HG03060 (cell line): Measurements from ENCODE around the gene FBXO46.
A peak's percentile ranks its signal among the peaks of the same experiment; 100 is the strongest.
"Not testable (repeated sequence)": the region's sequence is repeated elsewhere in the genome, so short reads cannot be mapped to it uniquely, and the experiment has no call there.

ENCODE experiments used
- ATAC-seq: cut with Tn5 transposase; IDR thresholded peaks from one replicate; pipeline ENCODE4 v1.9.1; 2021; ENCODE audit warnings: low read depth, moderate number of reproducible peaks; ENCODE audit not compliant: unreplicated experiment

The FBXO46 gene

DNA sequence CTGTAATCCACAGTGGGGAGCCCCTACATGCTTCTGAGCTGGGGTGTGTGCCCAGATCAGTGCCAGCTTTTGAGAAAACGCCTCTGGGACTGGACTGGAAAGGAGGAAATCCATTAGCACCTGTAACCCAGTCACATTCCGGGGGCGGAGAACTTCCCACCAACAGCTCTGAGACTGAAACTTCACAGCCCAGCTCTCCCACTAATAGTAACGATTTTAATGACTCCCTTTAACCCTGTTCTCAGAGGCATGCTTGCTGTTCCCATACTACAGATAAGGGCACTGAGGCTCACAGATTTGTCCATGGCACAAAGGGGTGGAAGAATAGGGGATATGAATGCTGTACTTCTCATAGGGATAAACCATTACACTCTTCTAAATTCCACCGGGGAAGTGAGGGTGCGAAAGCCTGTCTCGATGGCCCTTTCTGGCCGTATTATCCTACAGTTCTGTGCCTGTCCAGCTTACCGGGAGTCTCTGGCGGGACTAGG is 851 bp downstream of the FBXO46 start:
- no peak for ATAC-seq

DNA sequence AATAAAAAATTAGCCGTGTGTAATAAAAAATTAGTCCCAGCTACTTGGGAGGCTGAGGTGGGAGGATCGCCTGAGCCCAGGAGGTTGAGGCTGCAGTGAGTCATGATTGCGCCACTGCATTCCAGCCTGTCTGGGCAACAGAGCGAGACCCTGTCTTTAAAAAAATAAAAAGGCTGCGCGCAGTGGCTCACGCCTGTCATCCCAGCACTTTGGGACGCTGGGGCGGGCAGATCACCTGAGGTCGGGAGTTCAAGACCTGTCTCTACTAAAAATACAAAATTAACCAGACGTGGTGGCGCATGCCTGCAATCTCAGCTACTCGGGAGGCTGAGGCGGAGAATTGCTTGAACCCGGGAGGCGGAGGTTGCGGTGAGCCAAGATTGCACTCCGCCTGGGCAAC is 2.0 kb downstream of the FBXO46 start:
- ATAC-seq = not testable (repeated sequence)

DNA sequence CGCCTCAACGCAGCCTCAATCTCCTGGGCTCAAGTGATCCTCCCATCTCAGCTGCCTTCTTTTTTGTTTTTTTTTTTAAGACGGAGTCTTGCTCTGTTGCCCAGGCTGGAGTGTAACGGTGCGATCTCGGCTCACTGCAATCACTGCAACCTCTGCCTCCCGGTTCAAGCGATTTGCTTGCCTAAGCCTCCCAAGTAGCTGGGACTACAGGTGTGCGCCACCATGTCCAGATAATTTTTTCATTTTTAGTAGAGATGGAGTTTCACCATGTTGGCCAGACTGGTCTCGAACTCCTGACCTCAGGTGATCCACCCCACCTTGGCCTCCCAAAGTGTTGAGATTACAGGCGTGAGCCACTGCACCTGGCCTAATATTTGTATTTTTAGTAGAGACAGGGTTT is 10.6 kb downstream of the FBXO46 start:
- ATAC-seq = not testable (repeated sequence)

DNA sequence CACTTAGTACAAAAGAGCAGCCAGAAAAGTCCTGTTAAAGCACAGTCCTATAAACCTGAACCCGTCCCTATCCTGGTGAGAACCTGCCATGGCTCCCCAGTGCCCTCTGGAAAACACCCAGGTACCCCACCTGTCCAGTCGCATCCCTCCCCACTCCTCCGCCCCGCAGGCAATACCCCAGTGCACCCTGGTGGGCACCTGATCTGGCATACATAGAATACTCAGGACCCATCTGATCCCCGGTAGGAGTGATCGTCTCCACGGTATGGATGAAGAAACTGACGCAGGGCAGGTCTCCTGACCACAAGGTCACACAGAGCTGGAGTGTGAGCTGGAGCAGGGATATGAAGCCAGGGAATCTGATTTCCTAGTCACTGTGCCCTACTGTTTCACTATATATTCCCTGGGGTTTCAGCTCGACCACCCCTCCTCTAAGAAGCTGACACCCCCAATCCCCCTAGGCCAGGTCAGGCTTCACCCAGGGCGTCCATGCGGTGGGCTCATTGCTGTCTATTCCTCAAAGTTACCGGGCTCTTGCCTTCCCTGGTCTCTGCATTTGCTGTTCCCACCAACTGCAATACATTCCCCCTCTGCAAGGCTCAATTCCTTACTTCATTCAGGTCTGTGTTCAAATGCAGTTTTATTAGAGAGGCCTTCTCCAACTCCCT is 12.6 kb downstream of the FBXO46 start:
- no peak for ATAC-seq

- ATAC-seq = peak; percentile 90
These were observed 13.3 kb downstream of the FBXO46 start for GRCh38 chr19:45717131-45717982.

DNA sequence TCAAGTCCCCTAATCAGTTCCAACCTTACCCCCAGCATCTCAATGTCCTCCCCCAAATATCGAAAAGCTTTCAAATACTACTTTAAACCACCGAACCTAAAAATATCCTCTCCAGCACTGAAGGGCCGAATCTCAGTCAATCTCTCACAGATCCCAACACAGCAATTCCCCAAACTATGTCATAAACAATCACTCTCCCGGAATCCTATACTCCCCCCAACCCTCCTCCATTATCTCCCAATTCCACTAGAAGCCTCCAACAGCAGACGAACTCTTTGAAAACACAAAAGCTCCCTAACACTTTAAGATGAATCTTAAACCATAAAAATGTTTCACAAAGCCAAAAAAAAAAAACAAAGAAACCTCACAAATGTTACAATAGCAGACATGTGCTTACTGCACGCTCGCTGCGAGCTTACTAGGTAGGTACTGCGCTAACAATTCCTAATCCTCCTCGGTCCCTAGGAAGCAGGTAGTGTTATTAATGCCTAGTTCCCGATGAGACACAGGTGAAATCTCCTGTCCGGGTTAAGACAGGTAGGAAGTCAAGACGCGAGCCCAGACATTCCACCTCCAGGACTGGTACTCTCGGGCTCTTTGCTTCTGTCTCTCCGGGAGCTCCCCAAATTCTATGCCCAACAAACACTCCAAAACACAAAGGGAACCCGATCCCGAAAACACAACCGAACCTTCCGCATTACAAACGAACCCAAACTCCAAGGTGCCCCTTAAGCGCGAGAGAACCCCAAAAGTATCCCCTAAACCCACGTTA is 14.2 kb downstream of the FBXO46 start:
- no peak for ATAC-seq

DNA sequence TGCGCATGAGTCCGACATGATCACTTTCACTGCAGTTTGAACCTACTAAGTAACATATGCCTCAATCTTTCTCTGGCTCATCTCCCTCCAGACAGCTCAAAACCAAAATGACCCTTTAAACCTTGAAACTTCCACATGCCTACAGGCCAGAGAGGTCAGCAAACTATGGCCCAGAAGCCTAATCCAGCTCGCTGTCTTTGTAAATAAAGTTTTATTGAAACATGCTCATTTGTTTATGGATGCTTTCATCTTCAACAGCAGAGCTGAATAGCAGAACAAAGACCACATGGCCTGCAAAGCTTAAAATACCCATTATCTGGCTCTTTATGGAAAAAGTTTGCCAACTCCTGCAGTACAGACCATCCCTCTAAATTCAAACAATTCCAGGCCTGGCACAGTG is 15.6 kb downstream of the FBXO46 start:
- no peak for ATAC-seq

GRCh38 chr19:45713141-45713540 is 17.6 kb downstream of the FBXO46 start:
- no peak for ATAC-seq

DNA sequence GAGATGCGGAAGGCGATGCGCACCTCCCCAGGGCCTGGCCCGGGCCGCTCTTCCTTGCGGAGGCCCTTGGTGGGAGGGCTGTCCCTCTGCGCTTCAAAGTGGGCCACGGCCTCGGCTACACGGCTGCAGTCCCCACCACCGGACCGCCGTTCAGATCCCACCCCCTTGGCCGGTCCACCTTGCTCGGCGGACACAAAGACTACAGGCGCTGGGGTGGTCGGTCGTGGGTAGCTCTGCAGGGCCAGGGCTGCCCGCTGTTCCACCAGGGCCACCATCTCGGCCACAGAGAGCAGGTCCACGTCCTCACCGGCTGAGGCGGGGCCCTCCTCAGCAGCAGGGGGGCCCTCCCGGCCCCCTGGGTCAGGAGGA is 18.0 kb downstream of the FBXO46 start:
- ATAC-seq = no peak

DNA sequence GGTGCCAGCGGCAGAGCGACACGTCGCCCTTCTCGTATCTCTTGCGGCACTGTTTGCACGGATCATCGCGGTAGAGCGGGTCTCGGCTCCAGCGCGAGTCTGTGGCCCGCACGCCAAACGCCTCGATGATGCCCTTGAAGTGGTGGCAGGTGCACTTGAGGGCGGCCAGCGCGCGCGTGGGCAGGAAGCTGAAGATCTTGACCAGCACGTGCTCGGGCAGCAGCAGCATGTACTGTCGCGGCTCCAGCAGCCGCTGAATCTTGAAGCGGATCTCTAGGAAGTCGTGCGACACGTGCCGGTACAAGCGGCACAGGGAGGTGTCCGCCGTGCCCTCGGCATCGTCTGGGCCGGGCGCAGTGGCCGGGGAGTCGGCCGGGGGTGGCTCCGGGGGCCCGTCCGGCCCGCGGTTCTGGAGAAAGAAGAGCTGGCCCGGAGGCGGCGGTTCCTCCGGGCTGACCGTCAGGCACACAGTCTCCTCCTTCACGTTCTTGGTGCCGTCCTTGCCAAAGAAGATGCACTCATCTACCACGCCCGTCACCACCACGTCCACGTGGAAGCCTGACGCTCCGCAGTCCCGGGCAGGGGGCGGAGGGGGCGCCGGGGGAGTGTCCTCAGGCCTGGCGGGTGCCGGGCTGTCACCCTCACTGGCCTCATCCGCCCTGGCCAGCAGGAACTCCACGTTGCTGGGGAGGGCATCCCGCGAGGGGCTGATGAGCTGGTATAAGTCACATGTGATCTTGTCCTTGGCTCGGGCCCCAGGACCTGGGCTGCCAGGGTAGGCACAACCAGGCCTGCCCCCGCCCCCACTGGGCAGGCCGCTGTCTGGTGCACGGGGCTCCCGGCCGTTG is 18.6 kb downstream of the FBXO46 start:
- ATAC-seq = no peak

GRCh38 chr19:45710356-45711130 is 20.2 kb downstream of the FBXO46 start:
- no peak for ATAC-seq

DNA sequence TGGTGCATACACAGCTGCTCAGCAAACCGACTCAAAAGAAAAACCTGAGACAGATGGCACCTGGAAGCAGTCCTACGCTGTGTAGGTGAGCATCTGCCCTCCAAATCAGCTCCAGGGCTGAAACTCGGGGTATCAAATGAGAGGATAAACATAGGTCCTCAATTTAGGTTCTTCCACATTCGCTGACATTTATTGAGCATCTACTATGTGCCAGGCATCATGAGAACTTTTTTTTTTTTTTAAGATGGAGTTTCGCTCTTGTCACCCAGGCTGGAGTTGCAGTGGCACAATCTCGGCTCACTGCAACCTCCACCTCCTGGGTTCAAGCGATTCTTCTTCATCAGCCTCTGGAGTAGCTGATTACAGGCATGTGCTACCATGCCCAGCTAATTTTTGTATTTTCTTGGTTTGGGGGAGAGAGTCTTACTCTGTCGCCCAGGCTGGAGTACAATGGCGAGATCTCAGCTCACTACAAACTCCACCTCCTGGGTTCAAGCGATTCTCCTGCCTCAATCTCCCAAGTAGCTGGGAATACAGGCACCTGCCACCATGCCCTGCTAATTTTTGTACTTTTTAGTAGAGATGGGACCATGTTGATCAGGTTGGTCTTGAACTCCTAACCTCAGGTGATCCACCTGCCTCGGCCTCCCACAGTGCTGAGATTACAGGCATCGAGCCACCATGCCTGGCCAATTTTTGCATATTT is 24.8 kb downstream of the FBXO46 start:
- no peak for ATAC-seq

DNA sequence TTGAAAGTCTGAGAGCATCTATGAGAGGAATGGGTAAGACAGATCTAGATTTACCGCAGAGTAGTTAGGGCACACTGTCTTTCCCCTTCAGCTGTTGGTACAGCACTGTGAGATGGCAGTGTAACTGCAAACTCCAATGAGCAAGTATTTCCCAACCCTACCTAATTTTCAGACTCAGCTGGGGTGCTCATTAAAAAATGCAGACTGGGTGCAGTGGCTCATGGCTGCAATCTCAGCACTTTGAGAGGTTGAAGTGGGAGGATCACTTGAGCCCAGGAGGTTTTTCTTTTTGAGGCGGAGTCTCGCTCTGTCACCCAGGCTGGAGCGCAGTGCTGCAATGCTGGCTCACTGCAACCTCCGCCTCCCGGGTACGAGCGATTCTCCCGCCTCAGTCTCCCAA is 25.6 kb downstream of the FBXO46 start:
- no peak for ATAC-seq

DNA sequence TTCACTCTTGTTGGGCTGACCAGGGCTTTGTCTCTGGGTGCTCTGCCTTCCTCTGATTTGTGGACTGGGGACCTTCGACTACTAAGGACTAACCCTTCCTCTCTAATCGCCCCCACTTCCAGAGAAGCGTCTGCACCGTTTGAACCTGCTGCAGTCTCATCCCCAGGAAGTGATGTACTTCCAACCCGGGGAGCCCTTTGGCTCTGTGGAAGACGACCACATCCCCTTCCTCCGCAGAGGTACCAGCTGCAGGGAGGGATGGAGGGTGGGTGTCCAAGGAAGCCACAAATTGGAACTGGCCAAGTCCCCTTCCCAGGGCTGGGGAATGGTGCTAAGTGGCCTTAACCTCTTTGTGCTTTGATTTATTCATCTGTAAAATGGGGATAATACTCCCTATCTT is 29.0 kb downstream of the FBXO46 start:
- ATAC-seq = no peak

- no peak for ATAC-seq
These were observed 37.4 kb downstream of the FBXO46 start for GRCh38 chr19:45693106-45693788.

- peak; percentile 79 for ATAC-seq
These were observed 38.2 kb downstream of the FBXO46 start, which contains the start of gene QPCTL for GRCh38 chr19:45692187-45693105. QPCTL (plus strand) TSS chr19:45692666; CDS start chr19:45692704, 38 bp downstream.

DNA sequence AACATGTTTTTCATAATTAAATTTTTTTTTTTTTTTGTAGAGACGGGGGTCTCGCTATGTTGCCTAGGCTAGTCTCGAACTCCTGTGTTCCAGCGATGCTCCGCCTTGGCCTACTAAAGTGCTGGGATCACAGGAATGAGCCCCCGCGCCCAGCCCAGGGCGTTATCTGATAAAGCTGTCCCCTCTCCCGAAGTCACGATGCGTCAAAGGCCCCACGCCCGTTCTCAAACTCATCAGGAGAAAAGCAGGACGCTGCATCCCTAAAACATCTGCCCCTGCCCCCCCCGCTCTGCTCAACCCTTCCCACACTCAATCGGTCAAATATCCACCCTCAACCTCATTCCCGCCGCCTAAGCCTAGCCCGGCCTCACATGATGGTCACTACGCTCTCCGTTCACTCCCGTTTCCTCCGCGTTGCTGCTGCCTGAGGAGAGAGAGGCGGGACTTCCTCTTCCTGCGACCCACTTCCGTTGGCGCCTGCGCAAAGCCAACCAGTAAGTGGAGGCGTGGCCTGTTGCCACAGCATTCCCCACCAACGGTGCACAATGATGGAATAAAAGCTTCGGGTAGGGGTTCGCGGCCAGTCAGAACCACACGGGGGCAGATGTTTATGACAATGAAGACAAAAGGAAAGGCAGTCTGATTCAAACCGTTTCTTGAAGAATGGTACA is 39.0 kb downstream of the FBXO46 start, which contains the start of gene SNRPD2:
TSS of gene SNRPD2 (minus strand) at position 438 of the 671 bp plus-strand sequence. CDS start at position 373, 65 bp downstream.
- ATAC-seq = peak; percentile 31
